ENCODE measurements around the gene LGR4.

GRCh38 chr11:27381238-27381666 lies 91.3 kb downstream of the LGR4 start:
- TF ChIP-seq CTCF (IDR thresholded peaks at IDR 0.05): no peak
- no peak for TF ChIP-seq POLR2A (IDR thresholded peaks at IDR 0.05)

All from uterus (tissue), 2 donors.